GM18873 (cell line): ENCODE measurements around the gene UNC13B.
"Not testable (repeated sequence)": the region's sequence is repeated elsewhere in the genome, so short reads cannot be mapped to it uniquely, and the experiment has no call there.

Experiments
- ATAC-seq: cut with Tn5 transposase; IDR thresholded peaks from one replicate; pipeline ENCODE4 v1.9.1; 2021; ENCODE audit warnings: mild to moderate bottlenecking, moderate library complexity, moderate number of reproducible peaks; ENCODE audit not compliant: unreplicated experiment, low FRiP score

UNC13B gene

GRCh38 chr9:35409434-35409833 lies 247.6 kb downstream of the UNC13B start:
- ATAC-seq = not testable (repeated sequence)

DNA sequence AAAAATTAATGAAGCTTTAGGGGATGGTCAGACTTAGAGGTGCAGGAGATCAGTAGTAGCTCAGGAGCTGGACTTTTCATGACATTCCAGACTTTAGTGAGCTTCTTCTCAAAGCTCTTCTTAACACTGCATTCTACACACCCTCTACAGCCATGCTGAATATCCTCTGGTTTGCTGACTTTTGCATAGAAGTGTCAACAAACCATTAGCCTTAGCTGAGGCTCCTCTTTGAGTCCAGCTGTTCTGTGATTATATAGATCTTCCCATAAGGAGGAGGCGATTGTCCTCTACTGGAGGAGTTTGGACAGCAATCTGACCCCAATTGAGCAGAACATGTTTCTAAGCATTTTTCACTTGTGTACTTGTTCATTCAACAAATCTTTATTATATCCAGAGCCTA lies 253.1 kb downstream of the UNC13B start:
- no peak for ATAC-seq

- no peak for ATAC-seq
These were observed 253.7 kb downstream of the UNC13B start for GRCh38 chr9:35415402-35416097.

DNA sequence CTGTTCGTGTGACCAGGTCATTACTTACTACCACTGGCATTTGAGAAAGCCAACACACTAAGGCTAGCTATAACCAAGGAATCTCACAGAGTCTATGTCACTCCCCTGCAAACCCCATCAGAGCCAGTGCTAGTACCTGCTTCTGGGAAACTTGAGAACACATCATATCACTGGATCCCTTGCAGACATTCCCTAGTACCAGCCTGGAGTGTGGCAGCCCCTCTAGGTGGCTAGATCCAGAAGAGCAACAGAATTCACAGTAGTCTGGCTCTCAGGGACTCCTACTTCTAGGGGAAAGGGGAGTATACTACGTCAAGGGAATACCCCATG lies 254.3 kb downstream of the UNC13B start:
- no peak for ATAC-seq

- no peak for ATAC-seq
These were observed 260.5 kb downstream of the UNC13B start for GRCh38 chr9:35422346-35422745.

DNA sequence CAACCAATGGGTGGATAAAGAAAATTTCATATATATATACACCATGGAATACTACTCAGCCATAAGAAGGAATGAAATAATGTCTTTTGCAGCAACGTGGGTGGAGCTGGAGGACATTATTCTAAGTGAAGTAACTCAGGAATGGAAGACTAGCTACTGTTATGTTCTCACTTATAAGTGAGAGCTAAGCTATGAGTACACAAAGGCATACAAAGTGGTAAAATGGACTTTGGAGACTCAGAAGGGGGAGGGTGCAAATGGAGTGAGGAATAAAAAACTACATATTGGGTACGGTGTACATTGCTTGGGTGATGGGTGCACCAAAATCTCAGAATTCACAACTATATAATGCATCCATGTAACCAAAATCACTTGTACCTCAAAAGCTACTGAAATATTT lies 260.9 kb downstream of the UNC13B start:
- ATAC-seq = no peak

- no peak for ATAC-seq
These were observed 261.7 kb downstream of the UNC13B start for GRCh38 chr9:35423499-35423898.

- ATAC-seq = no peak
These were observed 262.8 kb downstream of the UNC13B start for GRCh38 chr9:35424356-35425352.

DNA sequence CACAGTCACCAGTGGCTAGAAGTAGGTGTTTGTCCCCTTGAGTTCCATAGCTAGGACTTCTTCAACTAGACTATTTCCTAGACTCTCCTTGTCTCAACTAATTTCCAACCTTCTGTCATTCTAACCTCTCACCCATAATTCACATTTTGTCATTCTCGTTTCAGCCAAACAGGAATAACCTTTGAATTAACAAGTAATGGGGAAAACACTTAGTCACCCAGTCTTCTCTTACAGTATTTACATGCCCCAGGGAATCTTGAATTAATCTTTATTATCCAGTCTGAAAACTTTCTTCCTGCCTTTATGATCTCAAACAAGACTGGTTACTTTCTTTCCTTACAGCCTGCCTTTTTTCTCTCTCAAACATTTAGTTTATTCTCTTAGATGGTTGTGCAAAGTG lies 264.8 kb downstream of the UNC13B start:
- no peak for ATAC-seq

- ATAC-seq = no peak
These were observed 269.7 kb downstream of the UNC13B start for GRCh38 chr9:35431467-35431866.

- no peak for ATAC-seq
These were observed 270.3 kb downstream of the UNC13B start for GRCh38 chr9:35432076-35432475.

DNA sequence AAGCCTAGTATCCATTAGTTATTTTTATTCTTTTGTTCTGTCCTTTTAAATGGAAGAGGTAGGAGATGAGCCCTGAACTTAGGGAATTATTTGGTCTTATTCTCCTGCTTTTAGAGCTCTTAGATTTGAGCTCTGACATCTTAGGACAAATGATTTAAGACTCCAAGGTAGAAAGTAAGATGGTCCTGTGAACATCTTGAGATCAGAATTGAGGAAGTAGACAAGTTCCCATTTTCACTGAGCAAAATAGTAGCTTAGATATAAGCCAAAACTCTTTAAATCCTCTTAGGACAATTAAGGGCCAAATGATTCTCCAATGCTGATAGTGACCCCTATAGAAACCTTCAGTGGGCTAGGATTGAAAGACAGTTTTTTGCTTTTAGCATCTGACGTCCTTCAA lies 275.1 kb downstream of the UNC13B start:
- ATAC-seq = no peak

- no peak for ATAC-seq
These were observed 284.2 kb downstream of the UNC13B start for GRCh38 chr9:35446012-35446411.

DNA sequence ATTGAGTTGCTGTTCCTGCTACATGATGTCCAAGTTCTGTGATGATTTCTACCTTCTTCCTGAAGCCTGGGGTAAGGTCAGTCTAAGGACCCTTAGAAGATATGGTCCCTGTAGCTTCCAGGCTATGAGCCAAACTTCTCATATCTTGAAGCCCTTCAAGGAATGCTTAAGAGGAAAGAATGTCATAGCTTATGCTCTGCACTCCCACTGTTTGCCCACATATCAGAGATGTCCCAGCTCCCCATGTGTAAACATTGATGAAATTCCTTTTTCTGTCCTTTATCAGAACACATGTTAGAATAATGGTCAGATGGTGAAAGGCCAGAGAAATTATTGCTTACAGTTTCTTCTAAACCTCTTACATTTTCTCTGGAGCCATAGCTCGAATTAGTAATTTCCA lies 286.7 kb downstream of the UNC13B start:
- ATAC-seq = no peak

- no peak for ATAC-seq
These were observed 290.7 kb downstream of the UNC13B start for GRCh38 chr9:35452481-35452880.

DNA sequence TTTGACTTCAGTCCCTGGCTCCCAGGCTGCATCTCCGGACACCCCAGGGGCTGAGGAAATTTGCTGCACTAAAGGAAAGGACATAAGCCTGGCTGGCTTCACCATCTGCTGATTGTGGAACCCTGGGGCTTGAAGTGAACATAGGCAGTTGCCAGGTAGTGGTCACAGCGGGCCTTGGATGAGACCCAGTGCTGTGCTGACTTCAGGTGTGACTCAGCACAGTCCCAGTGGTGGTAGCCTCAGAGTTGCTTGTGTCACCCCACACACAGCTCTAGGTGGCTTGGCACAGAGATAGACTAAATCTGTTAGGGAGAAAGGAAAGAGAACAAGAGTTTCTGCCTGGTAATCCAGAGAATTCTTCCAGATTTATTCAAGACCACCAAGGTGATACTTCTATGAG lies 292.0 kb downstream of the UNC13B start:
- no peak for ATAC-seq
